ENCODE measurements around the gene POLE2. TPM values are rescaled to one million over a fixed set of nuclear protein-coding genes. Genes with fewer than 3 reads are reported as not detected.

The POLE2 gene
- total and polyA plus RNA-seq, 2 of the 13 experiments (the other 11 are each of a cell fraction or from before 2014, with no cell fraction given): 16.6 to 37.0 TPM

- TF ChIP-seq KDM5B (CRISPR knock-in tag; IDR thresholded peaks at IDR 0.05; ENCODE audit: borderline replicate concordance) (0 out of 2 replicates have a peak, but pooled peaks have one; percentile 79), XRCC5 (optimal IDR thresholded peaks at IDR 0.05; ENCODE audit: low read length) (peak; percentile 40), SIN3B (IDR thresholded peaks at IDR 0.05; ENCODE audit: low read length) (0 out of 2 replicates have a peak, but pooled peaks have one; percentile 25), SMAD3 (CRISPR knock-in tag; IDR thresholded peaks at IDR 0.05) (peak; percentile 56; the same call in 1 of the 2 replicates), KLF11 (CRISPR knock-in tag; IDR thresholded peaks at IDR 0.05) (peak; percentile 48; the same call in 1 of the 2 replicates), ZNF557 (CRISPR knock-in tag; IDR thresholded peaks at IDR 0.05) (0 out of 2 replicates have a peak, but pooled peaks have one; percentile 70), ESRRA (CRISPR knock-in tag; IDR thresholded peaks at IDR 0.05; ENCODE audit: low read depth) (peak; percentile 40; the same call in 1 of the 2 replicates), MTF1 (CRISPR knock-in tag; IDR thresholded peaks at IDR 0.05) (peak; percentile 40; the same call in 1 of the 2 replicates), HHEX (CRISPR knock-in tag; IDR thresholded peaks at IDR 0.05) (no peak), ZNF781 (CRISPR knock-in tag; IDR thresholded peaks at IDR 0.05; ENCODE audit: borderline replicate concordance, not compliant biosample characterization) (peak; percentile 78), ATF7-NPFF (CRISPR knock-in tag; IDR thresholded peaks at IDR 0.05; ENCODE audit: low read depth) (peak; percentile 68; the same call in 1 of the 2 replicates), ZBTB49 (CRISPR knock-in tag; IDR thresholded peaks at IDR 0.05; ENCODE audit: borderline replicate concordance) (no peak), IKZF1 (IDR thresholded peaks at IDR 0.05) (no peak), JARID2 (CRISPR knock-in tag; IDR thresholded peaks at IDR 0.05; ENCODE audit: insufficient replicate concordance) (no peak), ZNF232 (CRISPR knock-in tag; IDR thresholded peaks at IDR 0.05; ENCODE audit: borderline replicate concordance) (no peak), ARNTL (CRISPR knock-in tag; IDR thresholded peaks at IDR 0.05) (no peak), ZFY (CRISPR knock-in tag; IDR thresholded peaks at IDR 0.05) (peak; percentile 96), TGIF2 (CRISPR knock-in tag; IDR thresholded peaks at IDR 0.05) (peak; percentile 63; the same call in 1 of the 2 replicates), ZNF746 (CRISPR knock-in tag; IDR thresholded peaks at IDR 0.05) (peak; percentile 50; the same call in 1 of the 2 replicates), NBN (conservative IDR thresholded peaks at IDR 0.05) (no peak), SOX5 (CRISPR knock-in tag; IDR thresholded peaks at IDR 0.05; ENCODE audit: borderline replicate concordance) (peak; percentile 17; the same call in 1 of the 2 replicates), ZBED4 (CRISPR knock-in tag; IDR thresholded peaks at IDR 0.05; ENCODE audit: borderline replicate concordance) (peak; percentile 69; the same call in 1 of the 2 replicates), LCORL (IDR thresholded peaks at IDR 0.05) (no peak), LCORL (CRISPR knock-in tag; IDR thresholded peaks at IDR 0.05) (0 out of 2 replicates have a peak, but pooled peaks have one; percentile 23), ZNF569 (CRISPR knock-in tag; IDR thresholded peaks at IDR 0.05; ENCODE audit: borderline replicate concordance) (no peak), MAFF (IDR thresholded peaks at IDR 0.05; ENCODE audit: low read depth, low read length) (no peak)
Observed at GRCh38 chr14:49620182-49621113, 67.6 kb downstream of the POLE2 start, which contains the start of the genes MGAT2 and RPL36AL (continued).
